GM12878 (cell line): Measurements from ENCODE around the gene PAX1. TPM values are rescaled to one million over a fixed set of nuclear protein-coding genes. Genes with fewer than 3 reads are reported as not detected.

Experiments used
- ATAC-seq: fragments of 200-7000 bp; cut with Tn5 transposase; 3 replicates; pipeline ENCODE4 v1.9.1; 2020; ENCODE audit warnings: mild to moderate bottlenecking, moderate library complexity
- BruUV-seq: library from RNA; stranded (reverse); fragments of 400-500 nt; replicated peaks from 2 replicates; lab custom pipeline; 2021; lab: Mats Ljungman, UMichigan
- CTCF ChIA-PET: fragments of 300-600 bp; sonication (Branson Sonifier 250); formaldehyde crosslinking; extraction: SDS; loops from one replicate; lab custom pipeline; 2021; ENCODE audit warnings: inconsistent platforms; lab: Yijun Ruan, JAX
- POLR2A ChIA-PET: fragments of 350-600 bp; formaldehyde crosslinking; extraction: SDS; loops from one replicate; lab custom pipeline; 2021; ENCODE audit warnings: inconsistent platforms; lab: Charles Lee
- RAD21 ChIA-PET: fragments of 300-600 bp; sonication (Branson Sonifier 250); formaldehyde crosslinking; loops from one replicate; lab custom pipeline; 2023; ENCODE audit warnings: antibody characterized with exemption; ENCODE audit not compliant: unreplicated experiment; lab: Charles Lee
- SMC1A ChIA-PET: fragments of 300-600 bp; sonication (Branson Sonifier 250); formaldehyde crosslinking; loops from one replicate; lab custom pipeline; 2023; ENCODE audit not compliant: unreplicated experiment, uncharacterized antibody; lab: Charles Lee
- DNase-seq: peaks from one replicate; pipeline ENCODE4 v3.0.0-alpha.2; 2011; ENCODE audit warnings: low read depth, low spot score
- FAIRE-seq: peaks from 3 replicates; lab custom pipeline; 2011; peaks lifted over from hg19 to GRCh38; lab: Jason Lieb, UNC
- H2AFZ ChIP-seq: 2 replicates; pipeline ENCODE4 v1.6.0; 2011; ENCODE audit warnings: low read depth, low read length, control low read depth; ENCODE audit not compliant: control insufficient read depth
- H3K27ac ChIP-seq: 2 replicates; pipeline ENCODE4 v1.5.1; 2011; ENCODE audit warnings: control low read depth; ENCODE audit not compliant: control insufficient read depth, insufficient read depth
- H3K27me3 ChIP-seq, 2 experiments: replicated peaks in 1 of 2; 2 replicates each; pipeline versions ENCODE4 v1.6.0 to v1.6.1; 2011; ENCODE audit warnings: low read length in 1 of 2; ENCODE audit not compliant: control insufficient read depth in 2 of 2, insufficient read depth in 2 of 2
- H3K36me3 ChIP-seq, 2 experiments: 2 replicates each; pipeline ENCODE4 v1.5.1; 2011; ENCODE audit warnings: low read length in 1 of 2; ENCODE audit not compliant: control insufficient read depth in 2 of 2, insufficient read depth in 2 of 2
- H3K4me1 ChIP-seq: 2 replicates; pipeline ENCODE4 v1.6.1; 2011; ENCODE audit warnings: mild to moderate bottlenecking, low read length, moderate library complexity, mixed read lengths; ENCODE audit not compliant: control insufficient read depth, insufficient read depth
- H3K4me2 ChIP-seq: 2 replicates; pipeline ENCODE4 v1.6.0; 2011; ENCODE audit warnings: control low read depth; ENCODE audit not compliant: control insufficient read depth, insufficient read depth
- H3K4me3 ChIP-seq: fragments of 200-600 bp; sonication (generic); 2 replicates; pipeline ENCODE4 v1.5.1; 2016
- H3K79me2 ChIP-seq: 2 replicates; pipeline ENCODE4 v1.6.0; 2011; ENCODE audit warnings: low read length; ENCODE audit not compliant: control insufficient read depth, insufficient read depth
- H3K9ac ChIP-seq: 2 replicates; pipeline ENCODE4 v1.8.0; 2011; ENCODE audit warnings: low read length, control low read depth, mixed read lengths; ENCODE audit not compliant: control insufficient read depth, insufficient read depth
- H3K9me3 ChIP-seq: replicated peaks from 3 replicates; pipeline ENCODE4 v1.5.1; 2011; ENCODE audit warnings: mild to moderate bottlenecking, low read length; ENCODE audit not compliant: control insufficient read depth, insufficient read depth
- H4K20me1 ChIP-seq: 2 replicates; pipeline ENCODE4 v1.6.0; 2011; ENCODE audit not compliant: control insufficient read depth, insufficient read depth
- BHLHE40 ChIP-seq, 2 experiments: fragments of 450-650 bp in 1 of 2; IDR thresholded peaks; 2 replicates each; pipeline ENCODE4 v1.6.1; 2011 to 2017; ENCODE audit warnings: low read depth in 2 of 2, borderline replicate concordance in 1 of 2, improper control_type of control experiment in 1 of 2, low read length in 1 of 2, mild to moderate bottlenecking in 1 of 2
- CBFB ChIP-seq: IDR thresholded peaks from 2 replicates; pipeline ENCODE4 v1.6.1; 2016; ENCODE audit warnings: antibody characterized with exemption, low read depth
- CHD4 ChIP-seq: fragments of 200-600 bp; sonication (generic); IDR thresholded peaks from 2 replicates; pipeline ENCODE4 v1.6.1; 2016; ENCODE audit warnings: mild to moderate bottlenecking
- ELK1 ChIP-seq: IDR thresholded peaks from 2 replicates; pipeline ENCODE4 v1.6.1; 2012; ENCODE audit warnings: low read depth, low read length, improper control_type of control experiment
- ESRRA ChIP-seq: IDR thresholded peaks from 2 replicates; pipeline ENCODE4 v1.6.1; 2012; ENCODE audit warnings: mild to moderate bottlenecking, low read length, improper control_type of control experiment
- GABPA ChIP-seq: IDR thresholded peaks from 2 replicates; pipeline ENCODE4 v1.6.1; 2014; ENCODE audit warnings: antibody characterized with exemption, low read depth, mild to moderate bottlenecking, inconsistent platforms
- GATAD2B ChIP-seq: fragments of 450-650 bp; conservative IDR thresholded peaks from 2 replicates; pipeline ENCODE4 v1.6.1; 2017; ENCODE audit warnings: low read depth, mild to moderate bottlenecking, moderate library complexity
- IKZF2 ChIP-seq, 2 experiments: fragments of 450-650 bp; IDR thresholded peaks; 2 replicates each; pipeline ENCODE4 v1.6.1; 2017; ENCODE audit warnings: mild to moderate bottlenecking in 2 of 2, moderate library complexity in 2 of 2
- KAT2A ChIP-seq: conservative IDR thresholded peaks from 2 replicates; pipeline ENCODE4 v1.6.1; 2011; ENCODE audit warnings: low read depth, low read length; ENCODE audit not compliant: control insufficient read depth
- LARP7 ChIP-seq: fragments of 450-650 bp; IDR thresholded peaks from 2 replicates; pipeline ENCODE4 v1.6.1; 2017; ENCODE audit warnings: mild to moderate bottlenecking
- MYB ChIP-seq: fragments of 150-350 bp; IDR thresholded peaks from 2 replicates; pipeline ENCODE4 v1.6.1; 2014; ENCODE audit warnings: mild to moderate bottlenecking, low read depth, low read length, borderline replicate concordance
- NBN ChIP-seq: fragments of 450-650 bp; IDR thresholded peaks from 2 replicates; pipeline ENCODE4 v1.6.1; 2016
- NRF1 ChIP-seq: conservative IDR thresholded peaks from 2 replicates; pipeline ENCODE4 v1.6.1; 2011; ENCODE audit warnings: mild to moderate bottlenecking, low read depth, low read length, improper control_type of control experiment
- PAX5 ChIP-seq: IDR thresholded peaks from 2 replicates; pipeline ENCODE4 v1.6.1; 2011; ENCODE audit warnings: low read depth, low read length, borderline replicate concordance
- SREBF1 ChIP-seq: IDR thresholded peaks from 2 replicates; pipeline ENCODE4 v1.6.1; 2012; ENCODE audit warnings: mild to moderate bottlenecking, low read length
- SREBF2 ChIP-seq: IDR thresholded peaks from 2 replicates; pipeline ENCODE4 v1.6.1; 2012; ENCODE audit warnings: mild to moderate bottlenecking, low read length
- YBX1 ChIP-seq: fragments of 450-650 bp; IDR thresholded peaks from 2 replicates; pipeline ENCODE4 v1.6.1; 2016; ENCODE audit warnings: antibody characterized with exemption
- ZNF217 ChIP-seq: fragments of 450-650 bp; IDR thresholded peaks from 2 replicates; pipeline ENCODE4 v1.6.1; 2017; ENCODE audit warnings: antibody characterized with exemption, mild to moderate bottlenecking
- ZNF274 ChIP-seq: IDR thresholded peaks from one replicate; pipeline ENCODE4 v1.8.0; 2011; ENCODE audit not compliant: insufficient read length, insufficient read depth
- WGBS: methylation state at CpG from one replicate; pipeline ENCODE4 v1.1.6; 2016; ENCODE audit warnings: low lambda C conversion rate; ENCODE audit not compliant: insufficient replicate concordance, insufficient coverage; ENCODE audit errors: missing lambda C conversion rate; 5-methylcytosine and 5-hydroxymethylcytosine counted together
- in situ Hi-C: fragments of 300-500 bp; cut with MboI; formaldehyde crosslinking; loops from 9 replicates; pipeline ENCODE4 v1.14.3; 2018; ENCODE audit warnings: mixed read lengths
- intact Hi-C: fragments of 100-400 bp; cut with micrococcal nuclease; formaldehyde crosslinking; loops from one replicate; pipeline ENCODE4 v1.14.2; 2022; ENCODE audit not compliant: unreplicated experiment
- polyA plus RNA-seq, 11 experiments: library from polyadenylated mRNA; depleted of rRNA in 4 of 11; unstranded in 6 of 11; stranded (reverse) in 5 of 11; fragments of >200 nt; fragmentation: Nextera tagmentation in 4 of 11; fragmentation: Illumina TruSeq in 1 of 11; extraction: Ambion mirVana in 4 of 11; extraction: Trizol in 1 of 11; gene quantifications; 1 replicate in 1 of 11; 2 replicates in 10 of 11; pipeline versions ENCODE4 v1.2.1 to v1.2.3, GENCODE V29; 2011 to 2016; ENCODE audit warnings: inconsistent platforms in 2 of 11, missing spikeins in 2 of 11, low read depth in 1 of 11
- total RNA-seq, 4 experiments: library from RNA; depleted of rRNA in 3 of 4; stranded (reverse); fragments of >200 nt in 3 of 4; fragmentation: Illumina TruSeq in 1 of 4; extraction: Trizol in 1 of 4; gene quantifications; 2 replicates each; pipeline versions ENCODE4 v1.2.1 to v1.2.3, GENCODE V29; 2013 to 2021
- TF ChIP-seq, protein P1 (sequence below): fragments of 450-650 bp; IDR thresholded peaks from 2 replicates; pipeline ENCODE4 v1.6.1; 2018; ENCODE audit warnings: mild to moderate bottlenecking, low read depth, moderate library complexity; ENCODE audit not compliant: partially characterized antibody

PAX1 gene
- total and polyA plus RNA-seq, 10 of the 15 experiments (the other 5 are each of a cell fraction or from before 2014, with no cell fraction given) = not detected

- CTCF ChIA-PET = interaction anchor here (2.0 kb wide), 1 partner anchor 9 kb away, joined by 7 read pairs; no protein-coding TSS in a partner anchor
- in situ Hi-C loops = no loop called here
- no peak for FAIRE-seq
These were observed 4.9 kb downstream of the PAX1 start for GRCh38 chr20:21710341-21710740.

More at GRCh38 chr20:21710341-21710740, 4.9 kb downstream of the PAX1 start:
- POLR2A ChIA-PET = no interaction called here
- H3K4me2 ChIP-seq = no peak overlapping the region
- TF ChIP-seq NBN = no peak
- no peak for TF ChIP-seq CHD4
- TF ChIP-seq NRF1 = no peak
- no peak for TF ChIP-seq CBFB
- no peak for TF ChIP-seq ZNF274
- TF ChIP-seq, protein P1, sequence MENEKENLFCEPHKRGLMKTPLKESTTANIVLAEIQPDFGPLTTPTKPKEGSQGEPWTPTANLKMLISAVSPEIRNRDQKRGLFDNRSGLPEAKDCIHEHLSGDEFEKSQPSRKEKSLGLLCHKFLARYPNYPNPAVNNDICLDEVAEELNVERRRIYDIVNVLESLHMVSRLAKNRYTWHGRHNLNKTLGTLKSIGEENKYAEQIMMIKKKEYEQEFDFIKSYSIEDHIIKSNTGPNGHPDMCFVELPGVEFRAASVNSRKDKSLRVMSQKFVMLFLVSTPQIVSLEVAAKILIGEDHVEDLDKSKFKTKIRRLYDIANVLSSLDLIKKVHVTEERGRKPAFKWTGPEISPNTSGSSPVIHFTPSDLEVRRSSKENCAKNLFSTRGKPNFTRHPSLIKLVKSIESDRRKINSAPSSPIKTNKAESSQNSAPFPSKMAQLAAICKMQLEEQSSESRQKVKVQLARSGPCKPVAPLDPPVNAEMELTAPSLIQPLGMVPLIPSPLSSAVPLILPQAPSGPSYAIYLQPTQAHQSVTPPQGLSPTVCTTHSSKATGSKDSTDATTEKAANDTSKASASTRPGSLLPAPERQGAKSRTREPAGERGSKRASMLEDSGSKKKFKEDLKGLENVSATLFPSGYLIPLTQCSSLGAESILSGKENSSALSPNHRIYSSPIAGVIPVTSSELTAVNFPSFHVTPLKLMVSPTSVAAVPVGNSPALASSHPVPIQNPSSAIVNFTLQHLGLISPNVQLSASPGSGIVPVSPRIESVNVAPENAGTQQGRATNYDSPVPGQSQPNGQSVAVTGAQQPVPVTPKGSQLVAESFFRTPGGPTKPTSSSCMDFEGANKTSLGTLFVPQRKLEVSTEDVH = no peak
- TF ChIP-seq ELK1 = no peak
- TF ChIP-seq LARP7 = no peak
- no peak for TF ChIP-seq IKZF2 (IDR thresholded peaks at IDR 0.05)
- TF ChIP-seq GATAD2B = no peak
- no peak for TF ChIP-seq MYB
- no peak for TF ChIP-seq ZNF217
- no peak for TF ChIP-seq PAX5
- TF ChIP-seq YBX1 = no peak
- no peak for TF ChIP-seq BHLHE40 (IDR thresholded peaks at IDR 0.05; ENCODE audit: borderline replicate concordance in 1 of 2, low read depth in 2 of 2, low read length in 1 of 2)
- no peak for TF ChIP-seq KAT2A
- no peak for TF ChIP-seq ESRRA
- no peak for TF ChIP-seq SREBF1
- TF ChIP-seq GABPA = no peak
- no peak for TF ChIP-seq SREBF2
- H3K27ac ChIP-seq = no peak overlapping the region
- 0% methylated on average over 3 of the region's 3 CpGs for WGBS
- no peaks in the 10 kb centered on the region for H3K79me2 ChIP-seq
- H3K36me3 ChIP-seq = no peaks in the 10 kb centered on the region
- intact Hi-C loops = no loop called here
- H3K9ac ChIP-seq = no peak overlapping the region
- RAD21 ChIA-PET = no interaction called here
- DNase-seq (no peak), ATAC-seq (no peak)
- no peaks in the 10 kb centered on the region for H3K4me1 ChIP-seq
- BruUV-seq = no TSS peak
- SMC1A ChIA-PET = interaction anchor here (1.0 kb wide), 1 partner anchor 11 kb away, joined by 3 read pairs; no protein-coding TSS in a partner anchor
- H3K4me3 ChIP-seq = no peak overlapping the region
- H3K9me3 ChIP-seq = no peaks in the 10 kb centered on the region; the same call in 2 of the 3 replicates
- H4K20me1 ChIP-seq = no peaks in the 10 kb centered on the region
- peaks cover 6 to 19% of the 10 kb centered on the region in 2 experiments for H3K27me3 ChIP-seq
- H2AFZ ChIP-seq = no peak overlapping the region
